Dermis blood vessel endothelial cell (primary cell): ENCODE data around the gene OR6C2. TPM values are rescaled to one million over a fixed set of nuclear protein-coding genes. Genes with fewer than 3 reads are reported as not detected.
"Not testable (repeated sequence)": the region's sequence is repeated elsewhere in the genome, so short reads cannot be mapped to it uniquely, and the experiment has no call there.

ENCODE experiments used
- DNase-seq: peaks from one replicate; pipeline ENCODE4 v3.0.0; 2010
- total RNA-seq: library from RNA; depleted of rRNA; stranded (reverse); fragments of >200 nt; gene quantifications from 2 replicates; pipeline ENCODE4 v1.2.3, GENCODE V29; 2014

Gene OR6C2
- total RNA-seq, 1 donor from 2014 or later = not detected

- DNase-seq = not testable (repeated sequence)
Measured at GRCh38 chr12:55479136-55479535, 35.3 kb downstream of the OR6C2 start.

- not testable (repeated sequence) for DNase-seq
Measured at GRCh38 chr12:55484284-55484683, 40.4 kb downstream of the OR6C2 start.

- no peak for DNase-seq
Measured at GRCh38 chr12:55492078-55492477, 48.2 kb downstream of the OR6C2 start, which contains the start of gene OR6C68. Gene OR6C68, plus strand, starts transcription at chr12:55492378. Its CDS starts 0 bp downstream, at chr12:55492378.

- no peak for DNase-seq
Measured at GRCh38 chr12:55495490-55495889, 51.6 kb downstream of the OR6C2 start.

- no peak for DNase-seq
Measured at GRCh38 chr12:55499231-55499630, 55.4 kb downstream of the OR6C2 start.

GRCh38 chr12:55499810-55500252, 56.0 kb downstream of the OR6C2 start:
- DNase-seq = no peak

- no peak for DNase-seq
Measured at GRCh38 chr12:55501601-55502000, 57.7 kb downstream of the OR6C2 start.

Other genes starting within 250 kb of the OR6C2 start
- not detected in 2 replicates for gene OR10A7, start 223.1 kb upstream of the OR6C2 start, total RNA-seq
- not detected in 2 replicates for gene OR6C74, start 199.5 kb upstream of the OR6C2 start, total RNA-seq
- not detected in 2 replicates for gene OR6C6, start 147.5 kb upstream of the OR6C2 start, total RNA-seq
- not detected in 2 replicates for gene OR6C1, start 129.7 kb upstream of the OR6C2 start, total RNA-seq
- not detected in 2 replicates for gene OR6C3, start 113.3 kb upstream of the OR6C2 start, total RNA-seq
- gene OR6C75, start 81.1 kb upstream of the OR6C2 start, total RNA-seq = not detected in 2 replicates
- not detected in 2 replicates for gene OR6C65, start 43.5 kb upstream of the OR6C2 start, total RNA-seq
- gene OR6C76, start 17.8 kb upstream of the OR6C2 start, total RNA-seq = not detected in 2 replicates
- not detected in 2 replicates for gene OR6C70, start 26.1 kb downstream of the OR6C2 start, total RNA-seq
- gene OR6C68, start 48.3 kb downstream of the OR6C2 start, total RNA-seq = not detected in 2 replicates
- not detected in 2 replicates for gene OR6C4, start 105.5 kb downstream of the OR6C2 start, total RNA-seq
- not detected in 2 replicates for gene OR2AP1, start 128.4 kb downstream of the OR6C2 start, total RNA-seq
- gene OR10P1, start 192.8 kb downstream of the OR6C2 start, total RNA-seq = not detected in 2 replicates